SK-N-MC (cell line): Measurements from ENCODE around the gene CRISPLD2.

Source experiments
- EZH2 ChIP-seq: fragments of 200-600 bp; sonication (generic); IDR thresholded peaks from one replicate; pipeline ENCODE4 v1.6.1; 2017; ENCODE audit warnings: antibody characterized with exemption
- POLR2AphosphoS5 ChIP-seq: IDR thresholded peaks from 2 replicates; pipeline ENCODE4 v1.6.1; 2012; ENCODE audit warnings: mild to moderate bottlenecking, low read depth, low read length, borderline replicate concordance

DNA sequence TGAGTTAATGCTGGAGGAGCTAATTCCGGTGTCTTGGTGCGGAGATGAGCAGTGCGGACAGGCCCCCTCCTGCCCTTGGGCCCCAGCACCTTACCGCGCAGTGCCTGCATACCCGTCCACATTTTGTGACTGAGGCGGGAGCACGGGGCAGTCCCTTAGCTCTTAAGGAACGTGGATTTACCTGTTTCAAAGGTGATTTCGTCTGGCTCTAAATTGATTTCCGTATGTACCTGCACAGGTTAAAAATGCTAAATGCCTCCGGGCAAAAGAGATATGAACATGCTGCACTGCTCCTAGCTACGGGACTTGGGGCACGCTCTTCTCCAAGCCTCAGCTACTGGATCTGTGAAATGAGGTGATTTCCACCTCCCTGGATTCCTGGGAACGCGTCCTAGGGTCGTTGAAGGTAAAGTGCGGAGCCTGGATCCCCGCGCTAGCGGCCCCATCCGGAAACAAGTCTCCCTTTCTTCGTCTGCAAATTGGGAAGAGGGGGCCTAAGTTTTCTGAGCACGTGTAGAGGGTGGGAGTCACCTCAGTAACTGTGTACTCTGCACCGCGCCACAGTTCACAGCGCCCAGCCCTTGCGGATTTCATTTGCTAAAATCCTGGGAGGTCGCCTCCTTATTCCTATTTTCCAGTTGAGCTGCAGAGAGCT, 669 bp upstream of the CRISPLD2 start:
- no peak for TF ChIP-seq EZH2
- no peak for TF ChIP-seq POLR2AphosphoS5
